Neutrophil (primary cell): ENCODE measurements around the gene C20orf173.
"Not testable (repeated sequence)": the region's sequence is repeated elsewhere in the genome, so short reads cannot be mapped to it uniquely, and the experiment has no call there.

Experiments
- H3K27ac ChIP-seq: fragments of 200-600 bp; sonication (generic); 2 replicates; pipeline ENCODE4 v1.5.1; 2016; ENCODE audit warnings: mild to moderate bottlenecking, moderate library complexity
- H3K27me3 ChIP-seq: fragments of 200-600 bp; sonication (generic); 2 replicates; pipeline ENCODE4 v1.6.0; 2016; ENCODE audit warnings: mild to moderate bottlenecking
- H3K36me3 ChIP-seq: fragments of 200-600 bp; sonication (generic); 2 replicates; pipeline ENCODE4 v1.5.1; 2017
- H3K4me1 ChIP-seq, 2 experiments: fragments of 200-600 bp in 1 of 2; sonication (generic) in 1 of 2; 1 replicate in 1 of 2; 2 replicates in 1 of 2; pipeline versions ENCODE4 v1.5.1 to v1.6.1; 2013 to 2016; ENCODE audit warnings: low read depth in 1 of 2, low read length in 1 of 2, mild to moderate bottlenecking in 1 of 2, moderate library complexity in 1 of 2; ENCODE audit not compliant: control insufficient read depth in 1 of 2, insufficient read depth in 1 of 2
- H3K4me3 ChIP-seq, 2 experiments: fragments of 200-600 bp in 1 of 2; sonication (generic) in 1 of 2; 1 replicate in 1 of 2; 2 replicates in 1 of 2; pipeline ENCODE4 v1.5.1; 2013 to 2016; ENCODE audit warnings: low read depth in 1 of 2, low read length in 1 of 2, mild to moderate bottlenecking in 1 of 2, moderate library complexity in 1 of 2
- H3K9me3 ChIP-seq: fragments of 200-600 bp; sonication (generic); 2 replicates; pipeline ENCODE4 v1.5.1; 2016
- TF ChIP-seq, protein P1 (sequence below): fragments of 200-600 bp; sonication (generic); IDR thresholded peaks from 2 replicates; pipeline ENCODE4 v1.5.1; 2016; ENCODE audit warnings: antibody characterized with exemption

Gene C20orf173

DNA sequence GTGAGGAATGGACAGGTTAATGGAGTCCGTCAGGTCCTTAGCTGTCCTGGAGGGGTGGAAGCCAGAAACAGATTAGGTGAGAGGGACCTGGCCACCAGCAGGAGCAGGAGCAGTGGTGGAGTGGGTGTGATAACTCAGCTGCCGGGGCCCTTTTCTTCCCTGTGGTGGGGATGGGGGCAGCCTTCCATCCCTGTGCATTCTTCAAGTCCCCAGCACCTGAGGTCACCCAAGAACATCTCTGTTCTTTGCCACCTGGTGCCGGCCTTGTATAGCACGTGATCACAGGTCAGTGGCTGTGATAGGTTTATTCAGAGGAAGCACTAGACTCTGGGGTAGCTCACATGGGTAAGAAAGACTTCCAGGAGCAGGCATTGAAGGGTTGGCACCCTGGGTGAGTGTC, 29.0 kb upstream of the C20orf173 start:
- H3K36me3 ChIP-seq = peaks cover 67% of the 10 kb centered on the region
- H3K27ac ChIP-seq = no peak overlapping the region
- TF ChIP-seq, protein P1, sequence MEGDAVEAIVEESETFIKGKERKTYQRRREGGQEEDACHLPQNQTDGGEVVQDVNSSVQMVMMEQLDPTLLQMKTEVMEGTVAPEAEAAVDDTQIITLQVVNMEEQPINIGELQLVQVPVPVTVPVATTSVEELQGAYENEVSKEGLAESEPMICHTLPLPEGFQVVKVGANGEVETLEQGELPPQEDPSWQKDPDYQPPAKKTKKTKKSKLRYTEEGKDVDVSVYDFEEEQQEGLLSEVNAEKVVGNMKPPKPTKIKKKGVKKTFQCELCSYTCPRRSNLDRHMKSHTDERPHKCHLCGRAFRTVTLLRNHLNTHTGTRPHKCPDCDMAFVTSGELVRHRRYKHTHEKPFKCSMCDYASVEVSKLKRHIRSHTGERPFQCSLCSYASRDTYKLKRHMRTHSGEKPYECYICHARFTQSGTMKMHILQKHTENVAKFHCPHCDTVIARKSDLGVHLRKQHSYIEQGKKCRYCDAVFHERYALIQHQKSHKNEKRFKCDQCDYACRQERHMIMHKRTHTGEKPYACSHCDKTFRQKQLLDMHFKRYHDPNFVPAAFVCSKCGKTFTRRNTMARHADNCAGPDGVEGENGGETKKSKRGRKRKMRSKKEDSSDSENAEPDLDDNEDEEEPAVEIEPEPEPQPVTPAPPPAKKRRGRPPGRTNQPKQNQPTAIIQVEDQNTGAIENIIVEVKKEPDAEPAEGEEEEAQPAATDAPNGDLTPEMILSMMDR = no peak

DNA sequence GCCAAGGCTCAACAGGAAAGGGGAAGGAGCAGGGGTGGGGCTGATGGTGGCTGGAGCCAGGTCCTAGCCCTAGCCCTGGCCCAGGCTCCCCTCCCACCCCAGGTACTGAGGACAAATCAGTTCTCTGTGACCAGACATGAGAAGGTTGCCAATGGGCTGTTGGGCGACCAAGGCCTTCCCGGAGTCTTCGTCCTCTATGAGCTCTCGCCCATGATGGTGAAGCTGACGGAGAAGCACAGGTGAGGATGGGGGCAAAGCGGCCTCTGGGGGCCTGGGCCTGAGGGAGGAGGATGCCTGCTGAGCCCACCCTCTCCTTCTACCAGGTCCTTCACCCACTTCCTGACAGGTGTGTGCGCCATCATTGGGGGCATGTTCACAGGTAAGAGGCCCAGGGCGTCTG, 27.4 kb upstream of the C20orf173 start:
- Histone ChIP-seq H3K27ac (no peak overlapping the region), H3K36me3 (peaks cover 79% of the 10 kb centered on the region), H3K4me3 (no peak overlapping the region), H3K27me3 (no peaks in the 10 kb centered on the region), H3K9me3 (no peaks in the 10 kb centered on the region), H3K4me1 (no peaks in the 10 kb centered on the region)
- TF ChIP-seq, protein P1 = no peak

More for the DNA sequence above, 29.0 kb upstream of the C20orf173 start:
- Histone ChIP-seq H3K4me1 (no peaks in the 10 kb centered on the region), H3K27me3 (no peaks in the 10 kb centered on the region), H3K4me3 (no peak overlapping the region), H3K9me3 (no peaks in the 10 kb centered on the region)

DNA sequence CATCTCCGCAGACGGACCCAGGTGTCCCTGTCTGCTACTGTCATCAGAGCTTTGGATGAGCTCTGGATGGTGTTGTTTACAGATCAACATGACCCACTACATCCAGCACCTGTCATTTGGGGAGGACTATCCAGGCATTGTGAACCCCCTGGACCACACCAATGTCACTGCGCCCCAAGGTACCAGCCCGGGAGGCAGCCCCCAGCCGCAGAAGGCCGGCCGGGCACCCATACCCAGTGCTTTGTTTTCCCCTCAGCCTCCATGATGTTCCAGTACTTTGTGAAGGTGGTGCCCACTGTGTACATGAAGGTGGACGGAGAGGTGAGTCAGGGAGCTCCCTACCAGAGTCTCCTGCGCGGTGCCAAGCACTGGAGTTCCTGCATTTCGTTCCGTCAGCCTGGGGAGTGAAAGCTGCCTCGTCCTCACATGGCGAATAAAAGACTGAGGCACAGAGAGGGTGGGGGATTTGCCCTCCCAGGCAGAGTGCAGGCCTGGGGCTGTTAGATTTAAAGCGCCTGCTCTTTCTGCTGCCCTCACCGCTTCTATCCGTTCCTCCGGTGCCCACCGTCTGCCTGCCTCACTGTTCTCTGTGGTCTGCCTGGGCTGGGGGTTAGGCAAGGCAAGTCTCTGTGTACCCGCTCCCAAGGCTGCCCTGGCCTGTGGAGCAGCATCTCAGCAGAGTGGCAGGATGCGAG, 26.6 kb upstream of the C20orf173 start:
- Histone ChIP-seq H3K4me3 (no peak overlapping the region), H3K36me3 (peaks cover 86% of the 10 kb centered on the region), H3K9me3 (no peaks in the 10 kb centered on the region), H3K27me3 (no peaks in the 10 kb centered on the region), H3K4me1 (no peaks in the 10 kb centered on the region), H3K27ac (no peak overlapping the region)
- TF ChIP-seq, protein P1 = no peak

DNA sequence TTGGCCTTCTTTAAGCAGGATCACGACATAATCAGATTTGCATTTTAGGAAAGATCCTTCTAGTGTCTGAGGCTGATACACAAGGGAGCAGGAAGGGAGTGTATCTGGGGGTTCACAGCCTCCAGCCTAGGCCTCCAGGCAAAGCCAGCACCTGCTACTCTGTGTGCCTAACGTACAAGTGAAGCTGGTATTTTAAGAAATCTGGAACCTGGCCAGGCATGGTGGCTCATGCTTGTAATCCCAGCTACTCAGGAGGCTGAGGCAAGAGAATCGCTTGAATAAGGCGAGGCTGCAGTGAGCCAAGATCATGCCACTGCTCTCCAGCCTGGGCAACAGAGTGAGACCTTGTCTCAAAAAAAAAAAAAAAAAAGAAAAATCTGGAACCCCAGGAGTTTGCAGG, 26.0 kb upstream of the C20orf173 start:
- H3K9me3 ChIP-seq = not testable (repeated sequence)
- peaks cover 88% of the 10 kb centered on the region for H3K36me3 ChIP-seq

DNA sequence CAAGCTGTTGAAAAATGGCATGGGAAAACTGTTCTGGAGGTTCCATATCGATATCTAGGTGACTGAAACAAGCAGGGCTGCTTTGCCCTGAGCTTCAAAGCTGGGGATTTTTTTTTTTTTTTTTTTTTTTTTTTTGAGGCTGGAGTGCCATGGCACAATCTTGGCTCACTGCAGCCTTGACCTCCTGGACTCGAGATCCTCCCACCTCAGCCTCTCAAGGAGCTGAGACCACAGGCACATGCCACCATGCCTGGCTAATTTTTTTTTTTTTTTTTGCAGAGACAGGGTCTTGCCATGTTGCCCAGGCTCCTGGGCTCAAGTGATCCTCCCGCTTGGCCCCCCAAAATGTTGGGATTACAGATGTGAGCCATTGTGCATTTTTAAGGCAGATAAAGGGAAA, 23.5 kb upstream of the C20orf173 start:
- Histone ChIP-seq H3K27ac (no peak overlapping the region), H3K27me3 (no peaks in the 10 kb centered on the region), H3K36me3 (peaks cover 91% of the 10 kb centered on the region), H3K4me1 (no peaks in the 10 kb centered on the region), H3K9me3 (no peaks in the 10 kb centered on the region), H3K4me3 (no peak overlapping the region)
- TF ChIP-seq, protein P1 = no peak

More for the DNA sequence above, 26.0 kb upstream of the C20orf173 start:
- H3K27ac ChIP-seq, H3K27me3 ChIP-seq, H3K4me3 ChIP-seq, H3K4me1 ChIP-seq: not testable (repeated sequence)

DNA sequence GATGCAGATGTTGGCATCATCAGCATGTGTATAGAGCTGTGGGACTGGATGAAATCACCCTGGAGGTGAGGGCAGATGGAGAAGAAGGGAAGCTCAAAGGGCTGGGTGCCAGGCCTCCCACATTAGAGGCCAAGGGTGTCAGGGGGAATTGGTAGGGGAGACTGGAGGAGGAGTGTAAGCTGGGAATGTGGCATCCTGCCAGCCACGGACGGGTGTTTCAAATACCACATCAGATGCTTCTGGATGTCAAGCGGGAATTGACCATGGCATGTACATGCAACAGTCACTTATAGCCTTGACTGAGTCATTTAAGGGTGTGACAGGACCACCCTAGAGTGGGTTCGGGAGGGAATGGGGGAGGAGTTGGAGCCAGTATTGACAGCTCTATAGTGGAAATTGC, 22.1 kb upstream of the C20orf173 start:
- no peaks in the 10 kb centered on the region for H3K27me3 ChIP-seq
- no peak overlapping the region for H3K4me3 ChIP-seq
- TF ChIP-seq, protein P1 = no peak
- H3K27ac ChIP-seq = no peak overlapping the region
- H3K4me1 ChIP-seq = no peaks in the 10 kb centered on the region
- H3K36me3 ChIP-seq = peaks cover 85% of the 10 kb centered on the region
- H3K9me3 ChIP-seq = no peaks in the 10 kb centered on the region
